ENCODE measurements around the gene GASK1B. TPM values are rescaled to one million over a fixed set of nuclear protein-coding genes. Genes with fewer than 3 reads are reported as not detected.

Gene GASK1B
- polyA plus RNA-seq, 1 experiment = 41.7 TPM

GRCh38 chr4:158169506-158169905 is 3.3 kb downstream of the GASK1B start:
- Histone ChIP-seq H3K9me3 (ENCODE audit: control insufficient read depth, insufficient read depth, low read length) (peaks cover 10% of the 10 kb centered on the region), H3K27ac (ENCODE audit: low read depth, low read length) (no peak overlapping the region), H3K4me3 (ENCODE audit: low read depth, low read length) (peak overlapping the region; percentile 53), H3K27me3 (ENCODE audit: control insufficient read depth, insufficient read depth, low read length) (no peaks in the 10 kb centered on the region)
- TF ChIP-seq CTCF (IDR thresholded peaks at IDR 0.05; ENCODE audit: low read depth, low read length) = no peak
- no peak for DNase-seq (ENCODE audit: low read depth, low spot score)
- ChIA-PET CTCF (interaction anchor here (0.8 to 1.7 kb wide), 4 partner anchors 9 to 56 kb away, joined by 3 to 6 read pairs (median 4); no protein-coding TSS in a partner anchor), POLR2A (no interaction called here)

- H3K9me3 ChIP-seq (ENCODE audit: control insufficient read depth, insufficient read depth, low read length) = peaks cover 10% of the 10 kb centered on the region
- no peak for TF ChIP-seq CTCF (IDR thresholded peaks at IDR 0.05; ENCODE audit: low read depth, low read length)
- no peaks in the 10 kb centered on the region for H3K27me3 ChIP-seq (ENCODE audit: control insufficient read depth, insufficient read depth, low read length)
- DNase-seq (ENCODE audit: low read depth, low spot score) = no peak
- POLR2A ChIA-PET = no interaction called here
- peak overlapping the region; percentile 53 for H3K4me3 ChIP-seq (ENCODE audit: low read depth, low read length)
- CTCF ChIA-PET = interaction anchor here (1.2 to 1.7 kb wide), 2 partner anchors 8 to 25 kb away, joined by 4 to 6 read pairs; no protein-coding TSS in a partner anchor
- H3K27ac ChIP-seq (ENCODE audit: low read depth, low read length) = no peak overlapping the region
Observed at GRCh38 chr4:158168606-158169005, 4.2 kb downstream of the GASK1B start.

GRCh38 chr4:158166701-158167100 is 6.1 kb downstream of the GASK1B start:
- no peaks in the 10 kb centered on the region for H3K27me3 ChIP-seq (ENCODE audit: control insufficient read depth, insufficient read depth, low read length)
- DNase-seq (ENCODE audit: low read depth, low spot score) = no peak
- H3K4me3 ChIP-seq (ENCODE audit: low read depth, low read length) = no peak overlapping the region
- POLR2A ChIA-PET = no interaction called here
- H3K9me3 ChIP-seq (ENCODE audit: control insufficient read depth, insufficient read depth, low read length) = peaks cover 10% of the 10 kb centered on the region
- no peak for TF ChIP-seq CTCF (IDR thresholded peaks at IDR 0.05; ENCODE audit: low read depth, low read length)
- CTCF ChIA-PET = interaction anchor here (1.0 kb wide), 1 partner anchor 89 kb away, joined by 3 read pairs; no protein-coding TSS in a partner anchor
- H3K27ac ChIP-seq (ENCODE audit: low read depth, low read length) = no peak overlapping the region

GRCh38 chr4:158164768-158165213 is 8.0 kb downstream of the GASK1B start:
- POLR2A ChIA-PET = no interaction called here
- TF ChIP-seq CTCF (IDR thresholded peaks at IDR 0.05; ENCODE audit: low read depth, low read length) = no peak
- Histone ChIP-seq H3K9me3 (ENCODE audit: control insufficient read depth, insufficient read depth, low read length) (no peaks in the 10 kb centered on the region), H3K27me3 (ENCODE audit: control insufficient read depth, insufficient read depth, low read length) (no peaks in the 10 kb centered on the region), H3K27ac (ENCODE audit: low read depth, low read length) (no peak overlapping the region), H3K4me3 (ENCODE audit: low read depth, low read length) (no peak overlapping the region)
- DNase-seq (ENCODE audit: low read depth, low spot score) = no peak
- CTCF ChIA-PET = no interaction called here

GRCh38 chr4:158163941-158164767 is 8.7 kb downstream of the GASK1B start:
- H3K9me3 ChIP-seq (ENCODE audit: control insufficient read depth, insufficient read depth, low read length) = no peaks in the 10 kb centered on the region
- DNase-seq (ENCODE audit: low read depth, low spot score) = no peak
- no peak overlapping the region for H3K27ac ChIP-seq (ENCODE audit: low read depth, low read length)
- CTCF ChIA-PET = interaction anchor here (1.3 to 2.8 kb wide), 2 partner anchors 8 to 91 kb away, joined by 4 to 18 read pairs; no protein-coding TSS in a partner anchor
- no peak for TF ChIP-seq CTCF (IDR thresholded peaks at IDR 0.05; ENCODE audit: low read depth, low read length)
- POLR2A ChIA-PET = no interaction called here
- H3K27me3 ChIP-seq (ENCODE audit: control insufficient read depth, insufficient read depth, low read length) = no peaks in the 10 kb centered on the region
- no peak overlapping the region for H3K4me3 ChIP-seq (ENCODE audit: low read depth, low read length)

Measured in AG04450 (cell line).